ENCODE data around the gene MAP3K14. TPM values are rescaled to one million over a fixed set of nuclear protein-coding genes. Genes with fewer than 3 reads are reported as not detected.
"Not testable (repeated sequence)": the region's sequence is repeated elsewhere in the genome, so short reads cannot be mapped to it uniquely, and the experiment has no call there.

The MAP3K14 gene
- total RNA-seq, 1 experiment from 2014 or later, result 7.8 TPM

- Histone ChIP-seq H2BK120ac (ENCODE audit: low read depth, low read length, poor library complexity, severe bottlenecking) (no peak overlapping the region), H3K9me3 (ENCODE audit: control insufficient read depth, low read depth, low read length) (no peaks in the 10 kb centered on the region), H2BK12ac (ENCODE audit: insufficient read length, low read depth, low read length) (no peak overlapping the region), H3K4me2 (ENCODE audit: insufficient read depth, insufficient read length, low read length) (no peak overlapping the region), H3K4me1 (ENCODE audit: insufficient read depth, low read length) (peaks cover 4% of the 10 kb centered on the region; the same call in 1 of the 2 replicates), H3K27ac (ENCODE audit: insufficient read length, low read depth, low read length) (no peak overlapping the region), H3K79me2 (ENCODE audit: insufficient read depth, low read length) (no peaks in the 10 kb centered on the region), H4K91ac (ENCODE audit: insufficient read length, low read depth, low read length) (no peak overlapping the region), H4K5ac (ENCODE audit: insufficient read length, low read depth, low read length) (no peak overlapping the region), H3K18ac (ENCODE audit: insufficient read length, low read depth, low read length) (no peak overlapping the region), H3K4ac (ENCODE audit: low read depth, low read length) (no peak overlapping the region), H3K79me1 (ENCODE audit: insufficient read depth, low read depth, low read length, poor library complexity, severe bottlenecking) (no peaks in the 10 kb centered on the region), H3K14ac (ENCODE audit: insufficient read depth, low read length) (no peak overlapping the region), H3T11ph (ENCODE audit: low read length) (no peak overlapping the region), H2BK15ac (ENCODE audit: low read depth, low read length) (no peak overlapping the region), H2AK5ac (ENCODE audit: insufficient read length, low read length) (no peak overlapping the region), H3K23ac (ENCODE audit: insufficient read length, low read depth, low read length) (no peak overlapping the region), H4K8ac (replicated peaks; ENCODE audit: insufficient read length, low read depth, low read length) (no peak overlapping the region), H3K56ac (ENCODE audit: insufficient read length, low read depth, low read length) (no peak overlapping the region), H2BK5ac (ENCODE audit: insufficient read length, low read length) (no peak overlapping the region), H3K9ac (ENCODE audit: extremely low read depth, insufficient read length, low read length) (no peak overlapping the region), H2BK20ac (ENCODE audit: low read depth, low read length, poor library complexity, severe bottlenecking) (no peak overlapping the region), H4K20me1 (ENCODE audit: control insufficient read depth, insufficient read depth, insufficient read length) (no peaks in the 10 kb centered on the region), H3K27me3 (ENCODE audit: insufficient read depth, low read length) (no peaks in the 10 kb centered on the region), H3K23me2 (ENCODE audit: insufficient read length, low read depth, low read length, poor library complexity, severe bottlenecking) (no peaks in the 10 kb centered on the region), H2AFZ (ENCODE audit: low read length) (no peak overlapping the region)
- Mint-ChIP-seq H3K4me1 (peaks cover 32 to 38% of the 10 kb centered on the region in 2 experiments), H3K27ac (no peak overlapping the region), H3K27me3 (ENCODE audit: low read depth) (peaks cover 13% of the 10 kb centered on the region), H3K4me3 (no peak overlapping the region), H3K36me3 (ENCODE audit: insufficient read depth in 1 of 3, low read depth in 3 of 3) (peaks cover 8 to 15% (median 15%) of the 10 kb centered on the region in 3 experiments; a peak in 6 of 7 replicates), H3K9me3 (no peaks in the 10 kb centered on the region)
- DNase-seq, result no peak
- no CpG with 5 or more reads among the region's 4 CpGs for WGBS (ENCODE audit: extremely low coverage, insufficient read length, low lambda C conversion rate)
- no peak for TF ChIP-seq CTCF (conservative IDR thresholded peaks at IDR 0.05)
Measured at GRCh38 chr17:45253879-45254278, 62.9 kb downstream of the MAP3K14 start.

GRCh38 chr17:45253237-45253636, 63.6 kb downstream of the MAP3K14 start:
- H3K79me1 ChIP-seq (ENCODE audit: insufficient read depth, low read depth, low read length, poor library complexity, severe bottlenecking); H4K91ac ChIP-seq (ENCODE audit: insufficient read length, low read depth, low read length); H3K4me2 ChIP-seq (ENCODE audit: insufficient read depth, insufficient read length, low read length); H2BK12ac ChIP-seq (ENCODE audit: insufficient read length, low read depth, low read length); H3K4me3 Mint-ChIP-seq; H3K9me3 ChIP-seq (ENCODE audit: control insufficient read depth, low read depth, low read length); H3K9me3 Mint-ChIP-seq; H4K8ac ChIP-seq (replicated peaks; ENCODE audit: insufficient read length, low read depth, low read length); H3T11ph ChIP-seq (ENCODE audit: low read length); H3K4me1 ChIP-seq (ENCODE audit: insufficient read depth, low read length); H3K4ac ChIP-seq (ENCODE audit: low read depth, low read length); H2BK120ac ChIP-seq (ENCODE audit: low read depth, low read length, poor library complexity, severe bottlenecking); H2BK20ac ChIP-seq (ENCODE audit: low read depth, low read length, poor library complexity, severe bottlenecking); H2AFZ ChIP-seq (ENCODE audit: low read length); H3K27me3 ChIP-seq (ENCODE audit: insufficient read depth, low read length); H3K27ac ChIP-seq (ENCODE audit: insufficient read length, low read depth, low read length); H3K56ac ChIP-seq (ENCODE audit: insufficient read length, low read depth, low read length); H3K14ac ChIP-seq (ENCODE audit: insufficient read depth, low read length); DNase-seq; H4K5ac ChIP-seq (ENCODE audit: insufficient read length, low read depth, low read length); H3K23me2 ChIP-seq (ENCODE audit: insufficient read length, low read depth, low read length, poor library complexity, severe bottlenecking); H3K9ac ChIP-seq (ENCODE audit: extremely low read depth, insufficient read length, low read length); H2BK5ac ChIP-seq (ENCODE audit: insufficient read length, low read length); H2AK5ac ChIP-seq (ENCODE audit: insufficient read length, low read length); H3K79me2 ChIP-seq (ENCODE audit: insufficient read depth, low read length); H3K18ac ChIP-seq (ENCODE audit: insufficient read length, low read depth, low read length); H3K23ac ChIP-seq (ENCODE audit: insufficient read length, low read depth, low read length); H4K20me1 ChIP-seq (ENCODE audit: control insufficient read depth, insufficient read depth, insufficient read length); H2BK15ac ChIP-seq (ENCODE audit: low read depth, low read length): not testable (repeated sequence)
- no CpG with 5 or more reads among the region's 7 CpGs for WGBS (ENCODE audit: extremely low coverage, insufficient read length, low lambda C conversion rate)
- peak overlapping the region in 1 of 3 experiments; percentile 91; a peak in 1 of 7 replicates for H3K27ac Mint-ChIP-seq
- H3K36me3 Mint-ChIP-seq (ENCODE audit: insufficient read depth in 1 of 3, low read depth in 3 of 3), result peaks cover 9 to 15% (median 15%) of the 10 kb centered on the region in 3 experiments; a peak in 6 of 7 replicates
- peaks cover 11% of the 10 kb centered on the region for H3K27me3 Mint-ChIP-seq (ENCODE audit: low read depth)
- peaks cover 33 to 41% of the 10 kb centered on the region in 2 experiments for H3K4me1 Mint-ChIP-seq
